GM15510 (cell line): ENCODE measurements around the gene GLRA3.

ENCODE experiments used
- POLR2A ChIP-seq: IDR thresholded peaks from 3 replicates; pipeline ENCODE4 v1.6.1; 2011; ENCODE audit warnings: borderline replicate concordance; ENCODE audit not compliant: insufficient read length; ENCODE audit errors: extremely low read depth

Gene GLRA3

GRCh38 chr4:174757736-174758135, 71.3 kb downstream of the GLRA3 start:
- no peak for TF ChIP-seq POLR2A

GRCh38 chr4:174753021-174753420, 76.0 kb downstream of the GLRA3 start:
- TF ChIP-seq POLR2A = no peak

GRCh38 chr4:174752026-174752425, 77.0 kb downstream of the GLRA3 start:
- no peak for TF ChIP-seq POLR2A

GRCh38 chr4:174749091-174749490, 80.0 kb downstream of the GLRA3 start:
- no peak for TF ChIP-seq POLR2A

- TF ChIP-seq POLR2A = no peak
Measured at GRCh38 chr4:174746710-174747109, 82.3 kb downstream of the GLRA3 start.

GRCh38 chr4:174742561-174742960, 86.5 kb downstream of the GLRA3 start:
- TF ChIP-seq POLR2A = no peak

GRCh38 chr4:174739576-174739975, 89.5 kb downstream of the GLRA3 start:
- no peak for TF ChIP-seq POLR2A

- TF ChIP-seq POLR2A = no peak
Measured at GRCh38 chr4:174734181-174734580, 94.9 kb downstream of the GLRA3 start.

GRCh38 chr4:174717828-174718227, 111.2 kb downstream of the GLRA3 start:
- TF ChIP-seq POLR2A = no peak

GRCh38 chr4:174716986-174717770, 111.9 kb downstream of the GLRA3 start:
- no peak for TF ChIP-seq POLR2A

GRCh38 chr4:174714393-174715211, 114.4 kb downstream of the GLRA3 start:
- TF ChIP-seq POLR2A = no peak

- TF ChIP-seq POLR2A = no peak
Measured at GRCh38 chr4:174713821-174714220, 115.2 kb downstream of the GLRA3 start.

- TF ChIP-seq POLR2A = no peak
Measured at GRCh38 chr4:174713181-174713580, 115.9 kb downstream of the GLRA3 start.

GRCh38 chr4:174709526-174709925, 119.5 kb downstream of the GLRA3 start:
- TF ChIP-seq POLR2A = no peak

- TF ChIP-seq POLR2A = no peak
Measured at GRCh38 chr4:174708381-174708780, 120.7 kb downstream of the GLRA3 start.

GRCh38 chr4:174707902-174708301, 121.1 kb downstream of the GLRA3 start:
- no peak for TF ChIP-seq POLR2A
